ENCODE results near the gene ZNF593.

Gene ZNF593

GRCh38 chr1:26169669-26170471, at the start of gene ZNF593:
Gene ZNF593 (plus strand): TSS chr1:26169908. CDS start chr1:26169984, 76 bp downstream.
- DNase-seq (ENCODE audit: extremely low spot score, insufficient read length, low read depth): peak; percentile 100
- peak; percentile 97 for FAIRE-seq

DNA sequence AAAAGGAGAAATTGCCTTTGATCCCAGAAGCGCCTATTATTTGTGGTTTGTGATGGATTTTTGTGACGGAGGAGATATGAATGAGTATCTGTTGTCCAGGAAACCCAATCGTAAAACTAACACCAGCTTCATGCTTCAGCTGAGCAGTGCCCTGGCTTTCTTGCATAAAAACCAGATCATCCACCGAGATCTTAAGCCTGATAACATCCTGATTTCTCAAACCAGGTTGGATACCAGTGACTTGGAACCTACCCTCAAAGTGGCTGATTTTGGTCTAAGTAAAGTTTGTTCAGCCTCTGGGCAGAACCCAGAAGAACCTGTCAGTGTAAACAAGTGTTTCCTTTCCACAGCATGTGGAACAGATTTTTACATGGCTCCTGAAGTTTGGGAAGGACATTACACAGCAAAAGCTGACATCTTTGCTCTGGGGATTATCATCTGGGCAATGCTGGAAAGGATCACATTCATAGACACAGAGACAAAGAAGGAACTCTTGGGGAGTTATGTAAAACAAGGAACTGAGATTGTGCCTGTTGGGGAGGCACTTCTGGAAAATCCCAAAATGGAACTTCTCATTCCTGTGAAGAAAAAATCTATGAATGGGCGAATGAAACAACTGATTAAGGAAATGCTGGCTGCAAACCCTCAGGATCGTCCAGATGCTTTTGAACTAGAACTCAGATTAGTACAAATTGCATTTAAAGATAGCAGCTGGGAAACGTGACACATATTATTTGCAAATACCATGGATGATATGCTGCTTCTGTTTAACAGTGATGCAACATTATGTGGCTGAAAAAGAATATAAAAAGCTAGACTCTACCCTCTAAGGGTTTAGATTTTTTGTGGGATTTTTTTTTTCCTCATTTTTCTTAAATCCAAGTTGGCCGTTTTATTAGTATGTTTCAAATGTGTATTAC, 47.6 kb upstream of the ZNF593 start:
- DNase-seq (ENCODE audit: extremely low spot score, insufficient read length, low read depth) (no peak), FAIRE-seq (no peak)

- DNase-seq (ENCODE audit: extremely low spot score, insufficient read length, low read depth): no peak
- no peak for FAIRE-seq
These were observed 46.4 kb upstream of the ZNF593 start for GRCh38 chr1:26122988-26123973.

GRCh38 chr1:26124418-26125331, 45.0 kb upstream of the ZNF593 start:
- DNase-seq (ENCODE audit: extremely low spot score, insufficient read length, low read depth) (no peak), FAIRE-seq (no peak)

- DNase-seq (ENCODE audit: extremely low spot score, insufficient read length, low read depth) (no peak), FAIRE-seq (no peak)
These were observed 44.3 kb upstream of the ZNF593 start for GRCh38 chr1:26125382-26125781.

DNA sequence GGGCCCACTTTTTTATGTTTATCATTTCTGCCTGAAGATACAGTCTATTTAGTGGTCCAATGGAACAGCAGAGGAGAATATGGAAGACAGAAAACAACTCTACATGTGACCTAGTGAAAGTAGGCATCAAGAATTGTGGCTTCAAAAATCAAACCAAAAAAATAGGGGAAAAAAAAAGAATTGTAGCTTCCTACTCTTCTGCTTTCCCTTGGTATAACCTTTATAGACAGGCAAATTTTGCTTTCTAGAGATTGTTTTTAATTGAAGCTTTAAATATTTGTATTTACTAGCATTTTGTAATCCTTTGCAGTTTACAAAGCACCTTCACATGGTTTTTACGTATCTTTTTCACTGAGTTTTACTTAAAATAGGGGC, 43.8 kb upstream of the ZNF593 start:
- DNase-seq (ENCODE audit: extremely low spot score, insufficient read length, low read depth) (no peak), FAIRE-seq (no peak)

DNA sequence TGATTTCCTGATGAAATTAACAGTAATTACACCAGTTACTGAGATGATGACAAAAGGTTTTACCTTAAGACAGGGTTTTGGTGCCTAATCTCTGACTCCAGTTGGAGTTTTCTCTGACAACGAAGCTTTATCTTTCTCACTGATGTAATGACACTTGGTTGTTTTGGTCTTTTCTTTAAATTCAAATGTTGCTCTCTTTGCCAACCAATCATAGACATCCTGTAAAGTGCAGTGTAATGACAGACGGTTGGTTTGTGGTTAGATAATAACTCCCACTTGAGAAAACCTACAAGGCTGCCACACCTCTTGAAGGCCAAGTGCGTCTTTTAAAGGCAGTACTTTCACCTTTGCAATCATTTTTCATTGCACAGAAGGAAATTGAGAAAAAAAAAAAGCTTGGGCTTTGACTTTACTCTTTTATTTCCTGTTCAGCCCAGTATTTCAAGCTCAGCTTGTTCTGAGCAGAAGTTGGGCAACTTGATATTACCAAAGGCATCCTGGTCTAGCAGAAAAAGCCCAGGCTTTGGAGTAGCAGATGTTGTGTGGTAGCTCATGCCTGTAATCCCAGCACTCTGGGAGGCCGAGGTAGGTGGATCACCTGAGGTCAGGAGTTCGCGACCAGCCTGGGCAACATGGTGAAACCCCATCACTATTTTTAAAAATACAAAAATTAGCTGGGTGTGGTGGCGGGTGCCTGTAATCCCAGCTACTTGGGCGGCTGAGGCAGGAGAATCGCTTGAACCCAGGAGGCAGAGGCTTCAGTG, 43.2 kb upstream of the ZNF593 start:
- DNase-seq (ENCODE audit: extremely low spot score, insufficient read length, low read depth): no peak
- FAIRE-seq: peak; percentile 48

DNA sequence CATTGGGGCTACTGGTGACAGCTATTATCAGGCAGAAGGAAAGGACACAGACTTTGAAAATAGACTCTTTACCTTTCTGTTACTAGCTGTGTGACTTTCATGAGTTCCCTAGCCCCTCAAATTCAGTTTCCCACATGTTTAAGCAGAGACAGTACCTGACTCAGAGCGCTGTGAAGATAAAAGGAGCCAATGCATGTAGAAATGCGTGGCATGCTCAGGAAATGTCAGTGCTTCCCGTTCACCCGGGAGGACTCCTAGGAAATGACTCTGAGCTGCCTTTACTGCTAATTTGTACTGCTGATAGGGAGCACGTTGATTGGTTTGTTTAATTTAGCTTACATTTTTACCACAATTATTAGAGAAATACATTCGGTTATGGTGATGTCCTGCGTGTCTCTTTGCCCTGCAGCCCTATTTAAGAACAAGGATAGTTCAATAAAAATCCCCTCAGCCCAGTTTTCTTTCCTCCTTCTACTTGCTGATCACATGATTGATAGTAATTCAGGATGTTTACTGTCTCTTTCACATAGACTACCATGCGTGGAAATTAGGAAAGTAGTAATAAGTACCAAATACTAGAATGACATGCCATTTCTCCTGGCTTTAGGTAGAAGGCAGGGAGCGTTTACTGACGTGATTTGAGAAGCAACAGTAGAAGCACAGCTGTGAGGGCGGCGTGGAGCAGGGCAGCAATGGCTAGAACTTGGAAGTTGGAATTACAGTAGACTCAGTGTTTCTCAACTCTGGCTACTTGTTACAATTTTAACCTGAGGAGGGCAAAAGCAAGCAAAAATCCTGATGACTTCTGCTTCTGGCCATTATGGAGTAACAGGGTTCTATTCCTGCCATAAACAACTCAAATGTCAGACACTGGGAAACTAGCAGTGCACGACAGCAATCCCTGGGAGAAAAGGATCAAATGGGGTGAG, 42.2 kb upstream of the ZNF593 start:
- FAIRE-seq (no peak), DNase-seq (ENCODE audit: extremely low spot score, insufficient read length, low read depth) (no peak)

GRCh38 chr1:26129778-26130177, 39.9 kb upstream of the ZNF593 start:
- no peak for FAIRE-seq
- no peak for DNase-seq (ENCODE audit: extremely low spot score, insufficient read length, low read depth)

- DNase-seq (ENCODE audit: extremely low spot score, insufficient read length, low read depth) (no peak), FAIRE-seq (no peak)
These were observed 39.0 kb upstream of the ZNF593 start for GRCh38 chr1:26130695-26131094.

DNA sequence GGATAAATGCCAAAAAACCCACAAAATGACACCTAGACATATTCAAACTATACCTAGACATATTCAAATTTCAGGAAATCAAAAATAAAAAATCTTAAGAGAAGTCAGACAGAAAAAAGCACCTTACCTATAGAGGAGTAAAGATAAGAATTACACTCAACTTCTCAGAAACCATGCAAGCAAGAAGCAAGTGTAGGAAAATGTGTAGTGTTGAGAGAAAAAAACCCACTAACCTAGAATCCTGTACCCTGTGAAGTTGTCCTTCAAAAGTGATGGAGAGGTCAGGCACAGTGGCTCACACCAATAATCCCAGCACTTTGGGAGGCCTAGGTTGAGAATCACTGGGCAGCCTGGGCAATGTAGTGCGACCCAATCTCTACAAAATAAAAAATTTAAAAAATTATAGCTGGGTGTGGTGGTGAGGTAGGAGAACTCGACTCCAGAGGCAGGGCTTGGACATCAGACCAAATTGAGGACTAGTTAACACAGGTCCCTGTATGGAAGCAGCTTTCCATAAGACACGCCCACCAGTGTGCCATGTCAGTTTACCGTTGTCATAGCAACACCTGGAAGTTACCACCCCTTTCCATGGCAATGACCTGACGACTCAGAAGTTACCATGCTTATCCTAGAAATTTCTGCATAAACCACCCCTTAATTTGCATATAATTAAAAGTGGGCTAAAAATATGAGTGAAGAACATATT, 37.4 kb upstream of the ZNF593 start:
- no peak for DNase-seq (ENCODE audit: extremely low spot score, insufficient read length, low read depth)
- FAIRE-seq: no peak

GRCh38 chr1:26132834-26133167, 36.9 kb upstream of the ZNF593 start:
- DNase-seq (ENCODE audit: extremely low spot score, insufficient read length, low read depth): no peak
- FAIRE-seq: no peak

- DNase-seq (ENCODE audit: extremely low spot score, insufficient read length, low read depth) (no peak), FAIRE-seq (no peak)
These were observed 35.2 kb upstream of the ZNF593 start for GRCh38 chr1:26134466-26134865.

DNA sequence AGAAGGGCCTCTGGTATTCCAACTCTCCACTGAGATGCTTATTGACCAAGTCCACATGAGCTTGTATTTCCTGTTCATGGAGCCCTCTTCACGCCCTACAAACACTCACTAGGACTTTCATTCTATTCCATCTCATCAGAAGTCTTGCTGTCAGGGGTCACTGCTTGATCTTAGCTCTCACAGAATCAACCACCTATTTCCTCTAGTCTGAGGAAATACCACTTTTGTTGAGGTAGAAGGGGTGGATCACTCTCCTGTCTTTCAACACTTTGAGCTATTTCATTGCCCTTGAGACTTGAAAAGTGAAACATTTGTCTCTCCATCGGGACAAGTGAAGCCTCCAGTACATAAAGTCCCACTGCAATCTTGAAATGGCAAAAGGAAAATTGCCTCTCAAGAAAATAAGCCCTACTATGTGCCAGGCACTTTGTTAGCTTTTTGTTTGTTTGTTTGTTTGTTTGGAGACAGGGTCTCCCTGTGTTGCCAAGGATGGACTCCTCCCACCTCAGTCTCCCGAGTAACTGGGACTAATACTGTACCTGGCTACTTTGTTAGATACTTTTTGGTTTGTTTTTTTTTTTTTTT, 30.6 kb upstream of the ZNF593 start:
- FAIRE-seq: no peak
- DNase-seq (ENCODE audit: extremely low spot score, insufficient read length, low read depth): no peak

DNA sequence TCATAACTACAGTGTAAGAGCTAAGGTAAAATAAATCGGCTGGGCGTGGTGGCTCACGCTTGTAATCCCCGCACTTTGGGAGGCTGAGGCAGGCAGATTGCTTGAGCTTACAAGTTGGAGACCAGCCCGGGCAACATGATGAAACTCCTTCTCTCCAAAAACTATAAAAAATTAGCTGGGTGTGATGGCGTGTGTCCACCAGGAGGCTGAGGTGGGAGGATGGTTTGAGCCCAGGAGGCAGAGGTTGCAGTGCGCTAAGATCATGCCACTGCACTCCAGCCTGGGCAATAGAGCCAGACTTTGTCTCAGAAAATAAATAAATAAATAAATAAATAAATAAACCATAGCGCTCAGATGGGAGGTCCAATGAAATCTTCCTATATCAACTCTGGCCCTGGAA, 27.5 kb upstream of the ZNF593 start:
- DNase-seq (ENCODE audit: extremely low spot score, insufficient read length, low read depth) (no peak), FAIRE-seq (no peak)
